ENCODE data around the gene PRKG1. TPM values are rescaled to one million over a fixed set of nuclear protein-coding genes. Genes with fewer than 3 reads are reported as not detected.

PRKG1 gene
- total RNA-seq, 4 donors from 2014 or later: 1.2 to 6.5 (median 2.7) TPM

DNA sequence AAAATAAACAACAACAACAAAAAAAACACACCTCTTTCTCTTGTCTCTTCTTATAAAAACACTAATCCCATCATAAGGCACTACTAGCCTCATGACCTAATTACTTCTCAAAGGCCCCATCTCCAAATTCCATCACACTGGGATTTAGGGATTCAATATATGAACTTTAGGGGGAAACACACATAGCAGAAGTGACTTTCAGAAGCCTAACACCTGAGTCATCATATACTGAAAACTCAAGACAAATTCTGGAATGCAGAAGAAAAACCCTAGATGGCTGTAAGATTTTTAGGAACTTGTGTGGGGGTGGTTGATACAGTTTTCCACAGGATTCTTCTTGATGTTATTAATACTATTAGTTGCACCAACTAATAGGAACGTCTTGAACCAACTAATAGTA is 658.8 kb downstream of the PRKG1 start:
- TF ChIP-seq, protein P1, sequence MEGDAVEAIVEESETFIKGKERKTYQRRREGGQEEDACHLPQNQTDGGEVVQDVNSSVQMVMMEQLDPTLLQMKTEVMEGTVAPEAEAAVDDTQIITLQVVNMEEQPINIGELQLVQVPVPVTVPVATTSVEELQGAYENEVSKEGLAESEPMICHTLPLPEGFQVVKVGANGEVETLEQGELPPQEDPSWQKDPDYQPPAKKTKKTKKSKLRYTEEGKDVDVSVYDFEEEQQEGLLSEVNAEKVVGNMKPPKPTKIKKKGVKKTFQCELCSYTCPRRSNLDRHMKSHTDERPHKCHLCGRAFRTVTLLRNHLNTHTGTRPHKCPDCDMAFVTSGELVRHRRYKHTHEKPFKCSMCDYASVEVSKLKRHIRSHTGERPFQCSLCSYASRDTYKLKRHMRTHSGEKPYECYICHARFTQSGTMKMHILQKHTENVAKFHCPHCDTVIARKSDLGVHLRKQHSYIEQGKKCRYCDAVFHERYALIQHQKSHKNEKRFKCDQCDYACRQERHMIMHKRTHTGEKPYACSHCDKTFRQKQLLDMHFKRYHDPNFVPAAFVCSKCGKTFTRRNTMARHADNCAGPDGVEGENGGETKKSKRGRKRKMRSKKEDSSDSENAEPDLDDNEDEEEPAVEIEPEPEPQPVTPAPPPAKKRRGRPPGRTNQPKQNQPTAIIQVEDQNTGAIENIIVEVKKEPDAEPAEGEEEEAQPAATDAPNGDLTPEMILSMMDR (IDR thresholded peaks at IDR 0.05): no peak
- TF ChIP-seq EP300 (IDR thresholded peaks at IDR 0.05) (no peak), POLR2A (IDR thresholded peaks at IDR 0.05) (no peak), POLR2AphosphoS5 (IDR thresholded peaks at IDR 0.05) (no peak)
- H3K27me3 ChIP-seq: no peaks in the 10 kb centered on the region
- no peaks in the 10 kb centered on the region for H3K36me3 ChIP-seq
- H3K4me1 ChIP-seq: no peaks in the 10 kb centered on the region
- DNase-seq (ENCODE audit: low spot score in 2 of 2): no peak
- WGBS: 74% methylated on average over 1 of the region's 1 CpG
- H3K9me3 ChIP-seq: no peaks in the 10 kb centered on the region
- H3K4me3 ChIP-seq: no peak overlapping the region
- H3K27ac ChIP-seq: no peak overlapping the region

DNA sequence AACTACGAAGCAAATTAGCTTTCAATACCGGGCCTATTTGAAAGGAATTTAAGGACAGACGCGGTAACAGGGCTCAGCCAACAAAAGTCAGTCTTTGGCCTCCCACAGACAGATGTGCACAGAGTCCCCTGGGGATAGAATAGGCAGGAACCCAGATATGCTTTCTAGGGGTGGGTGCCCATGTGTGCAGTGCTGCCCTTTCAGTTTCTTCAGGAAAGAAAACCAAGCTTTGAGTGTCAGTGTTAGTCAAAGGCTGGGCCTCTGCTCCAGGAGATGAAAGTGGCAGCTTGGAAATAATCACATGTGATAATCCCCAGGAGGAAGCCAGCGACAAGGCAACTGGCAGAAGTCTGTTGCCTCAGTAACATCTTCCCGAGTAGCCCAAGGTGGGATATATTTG is 668.9 kb downstream of the PRKG1 start:
- 50% methylated on average over 6 of the region's 6 CpGs for WGBS

DNA sequence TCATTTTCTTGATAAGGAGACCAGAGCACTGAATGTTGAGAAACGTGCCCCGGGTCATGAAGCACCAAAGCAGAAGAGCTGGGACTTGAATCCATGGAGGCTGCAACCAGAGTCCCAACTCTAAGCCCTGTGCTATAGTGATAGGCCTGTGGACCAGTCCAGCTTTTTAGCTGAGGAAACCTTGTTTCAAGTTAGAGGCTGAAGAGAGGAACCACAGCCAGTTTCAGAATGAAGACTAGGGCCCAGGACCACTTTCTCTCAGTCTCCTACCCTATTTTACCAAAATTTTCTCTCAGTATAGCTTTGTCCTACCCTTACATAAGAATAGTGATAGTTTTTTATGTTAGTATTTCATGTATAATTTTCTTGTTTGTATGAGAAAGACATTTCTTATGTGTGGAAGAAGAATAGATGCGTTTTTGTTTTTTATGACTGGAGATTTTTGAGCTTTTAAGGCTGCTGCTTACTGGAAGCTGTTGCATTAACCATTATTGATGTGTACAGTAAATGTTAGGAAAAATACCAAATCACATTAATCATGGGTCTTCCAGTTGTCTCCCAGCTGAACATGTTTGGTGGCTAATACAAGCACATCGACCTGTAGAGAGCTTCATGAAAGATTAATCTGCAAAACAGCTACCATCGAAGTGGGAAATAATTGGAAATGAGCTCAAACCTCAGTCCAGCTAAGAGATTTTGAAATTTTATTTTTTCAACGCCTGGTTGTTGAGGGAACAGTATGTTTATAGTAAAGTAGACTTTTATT is 670.1 kb downstream of the PRKG1 start:
- Histone ChIP-seq H3K4me1 (no peaks in the 10 kb centered on the region), H3K36me3 (no peaks in the 10 kb centered on the region), H3K27me3 (no peaks in the 10 kb centered on the region), H3K4me3 (no peak overlapping the region), H3K9me3 (no peaks in the 10 kb centered on the region), H3K27ac (no peak overlapping the region)
- no peak for TF ChIP-seq EP300 (IDR thresholded peaks at IDR 0.05)
- TF ChIP-seq POLR2A (IDR thresholded peaks at IDR 0.05): no peak
- no peak for TF ChIP-seq POLR2AphosphoS5 (IDR thresholded peaks at IDR 0.05)
- TF ChIP-seq, protein P1 (IDR thresholded peaks at IDR 0.05): no peak
- no peak for DNase-seq (ENCODE audit: low spot score in 2 of 2)
- WGBS: 90% methylated on average over 6 of the region's 6 CpGs

More for the DNA sequence above, 668.9 kb downstream of the PRKG1 start:
- DNase-seq (ENCODE audit: low spot score in 2 of 2): no peak
- Histone ChIP-seq H3K4me3 (no peak overlapping the region), H3K36me3 (no peaks in the 10 kb centered on the region), H3K9me3 (no peaks in the 10 kb centered on the region), H3K27me3 (no peaks in the 10 kb centered on the region), H3K27ac (no peak overlapping the region), H3K4me1 (no peaks in the 10 kb centered on the region)
- no peak for TF ChIP-seq EP300 (IDR thresholded peaks at IDR 0.05)
- no peak for TF ChIP-seq POLR2AphosphoS5 (IDR thresholded peaks at IDR 0.05)
- TF ChIP-seq, protein P1 (IDR thresholded peaks at IDR 0.05): no peak
- TF ChIP-seq POLR2A (IDR thresholded peaks at IDR 0.05): no peak

DNA sequence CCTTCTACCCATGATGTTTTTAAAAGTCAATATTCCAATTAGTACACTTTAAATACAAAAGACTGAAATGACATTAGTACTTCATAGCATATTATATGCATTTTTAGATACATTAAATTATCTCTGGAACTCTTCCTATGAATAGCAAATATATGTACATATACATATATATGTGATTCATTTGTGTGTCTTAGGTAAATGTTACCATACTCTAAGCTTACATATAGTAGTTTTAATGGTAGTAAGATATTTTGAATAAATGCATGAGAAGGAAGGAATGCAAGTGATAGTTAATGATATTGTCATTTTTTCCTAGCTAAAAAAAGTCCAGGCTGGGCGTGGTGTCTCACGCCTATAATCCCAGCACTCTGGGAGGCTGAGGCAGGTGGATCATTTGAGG is 671.1 kb downstream of the PRKG1 start:
- no peaks in the 10 kb centered on the region for H3K36me3 ChIP-seq
- DNase-seq (ENCODE audit: low spot score in 2 of 2): no peak
- H3K4me3 ChIP-seq: no peak overlapping the region
- no peaks in the 10 kb centered on the region for H3K27me3 ChIP-seq
- WGBS: 96% methylated on average over 2 of the region's 2 CpGs
- no peak for TF ChIP-seq POLR2A (IDR thresholded peaks at IDR 0.05)
- TF ChIP-seq, protein P1 (IDR thresholded peaks at IDR 0.05): no peak
- no peak for TF ChIP-seq EP300 (IDR thresholded peaks at IDR 0.05)
- no peak for TF ChIP-seq POLR2AphosphoS5 (IDR thresholded peaks at IDR 0.05)
- no peak overlapping the region for H3K27ac ChIP-seq
- H3K9me3 ChIP-seq: no peaks in the 10 kb centered on the region
- no peaks in the 10 kb centered on the region for H3K4me1 ChIP-seq

DNA sequence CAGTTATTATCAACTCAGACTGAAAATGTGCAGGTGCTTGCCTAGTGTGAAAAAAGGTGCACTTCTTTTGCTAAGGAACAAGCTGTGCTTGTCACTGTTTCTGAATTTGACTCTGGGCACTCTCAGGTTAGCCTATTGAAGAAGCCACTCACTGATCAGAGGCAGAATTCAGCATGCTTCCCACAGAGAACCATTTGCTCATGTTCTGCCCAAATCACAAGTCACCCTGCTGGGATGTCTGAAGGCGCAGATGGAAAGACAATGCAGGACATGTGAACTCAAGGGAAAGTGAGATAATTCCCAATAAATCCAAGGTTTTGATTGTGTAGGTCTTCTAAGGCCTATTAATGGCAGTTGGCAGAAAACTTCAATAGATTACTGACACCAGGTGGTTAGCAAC is 672.9 kb downstream of the PRKG1 start:
- H3K9me3 ChIP-seq: no peaks in the 10 kb centered on the region
- no peaks in the 10 kb centered on the region for H3K27me3 ChIP-seq
- H3K4me1 ChIP-seq: no peaks in the 10 kb centered on the region
- H3K36me3 ChIP-seq: no peaks in the 10 kb centered on the region
- no peak overlapping the region for H3K4me3 ChIP-seq
- WGBS: 93% methylated on average over 1 of the region's 1 CpG
- no peak for DNase-seq (ENCODE audit: low spot score in 2 of 2)
- TF ChIP-seq POLR2AphosphoS5 (IDR thresholded peaks at IDR 0.05): no peak
- no peak for TF ChIP-seq POLR2A (IDR thresholded peaks at IDR 0.05)
- TF ChIP-seq EP300 (IDR thresholded peaks at IDR 0.05): no peak
- TF ChIP-seq, protein P1 (IDR thresholded peaks at IDR 0.05): no peak
- no peak overlapping the region for H3K27ac ChIP-seq
